Endodermal cell (in vitro differentiated cells): Measurements from ENCODE around the gene TNFAIP2. TPM values are rescaled to one million over a fixed set of nuclear protein-coding genes. Genes with fewer than 3 reads are reported as not detected.

Experiments
- DNase-seq: peaks from one replicate; pipeline ENCODE4 v3.0.0-alpha.2; 2017
- H3K27ac ChIP-seq: 2 replicates; pipeline ENCODE4 v1.5.1; 2013; ENCODE audit warnings: mild to moderate bottlenecking, low read depth, low read length, moderate library complexity
- H3K27me3 ChIP-seq: 2 replicates; pipeline ENCODE4 v1.6.1; 2013; ENCODE audit warnings: mild to moderate bottlenecking, low read length, moderate library complexity; ENCODE audit not compliant: insufficient read depth, control insufficient read depth, poor library complexity, severe bottlenecking
- H3K36me3 ChIP-seq: 2 replicates; pipeline ENCODE4 v1.7.0; 2013; ENCODE audit warnings: mild to moderate bottlenecking, low read length, moderate library complexity; ENCODE audit not compliant: control insufficient read depth, insufficient read depth
- H3K4me1 ChIP-seq: one replicate; pipeline ENCODE4 v1.7.0; 2013; ENCODE audit warnings: low read length; ENCODE audit not compliant: control insufficient read depth, insufficient read depth
- H3K4me3 ChIP-seq: 2 replicates; pipeline ENCODE4 v1.5.1; 2013; ENCODE audit warnings: mild to moderate bottlenecking, low read length, moderate library complexity
- H3K9ac ChIP-seq: 2 replicates; pipeline ENCODE4 v1.6.1; 2013; ENCODE audit warnings: mild to moderate bottlenecking, low read length, moderate library complexity; ENCODE audit not compliant: poor library complexity, severe bottlenecking; ENCODE audit errors: extremely low read depth
- H3K9me3 ChIP-seq: 2 replicates; pipeline ENCODE4 v1.6.1; 2013; ENCODE audit warnings: mild to moderate bottlenecking, low read length, moderate library complexity; ENCODE audit not compliant: control insufficient read depth
- H3K27ac Mint-ChIP-seq: 2 replicates; pipeline ENCODE4 v1.8.0; 2020; ENCODE audit warnings: mixed read lengths
- H3K27me3 Mint-ChIP-seq: 2 replicates; pipeline ENCODE4 v1.8.0; 2021; ENCODE audit warnings: mild to moderate bottlenecking, mixed read lengths; ENCODE audit not compliant: insufficient read depth
- H3K36me3 Mint-ChIP-seq: 2 replicates; pipeline ENCODE4 v1.8.0; 2020; ENCODE audit warnings: low read depth, mixed read lengths
- H3K4me1 Mint-ChIP-seq: 2 replicates; pipeline ENCODE4 v1.8.0; 2020; ENCODE audit warnings: mixed read lengths
- H3K4me3 Mint-ChIP-seq: 2 replicates; pipeline ENCODE4 v1.8.0; 2020; ENCODE audit warnings: mild to moderate bottlenecking, moderate library complexity, mixed read lengths
- H3K9me3 Mint-ChIP-seq: 2 replicates; pipeline ENCODE4 v1.8.0; 2020; ENCODE audit warnings: mild to moderate bottlenecking, mixed read lengths
- CTCF ChIP-seq: fragments of 200-600 bp; sonication (generic); conservative IDR thresholded peaks from 2 replicates; pipeline ENCODE4 v1.5.0; 2021; ENCODE audit warnings: antibody characterized with exemption, mild to moderate bottlenecking
- WGBS, 2 experiments: methylation state at CpG; one replicate each; pipeline versions ENCODE4 v1.1.5 to v1.1.7; 2013; ENCODE audit warnings: missing lambda C conversion rate in 2 of 2, mixed read lengths in 1 of 2; ENCODE audit not compliant: insufficient coverage in 1 of 2, insufficient read length in 1 of 2; 5-methylcytosine and 5-hydroxymethylcytosine counted together
- total RNA-seq, 2 donors: library from RNA; stranded (reverse); fragmentation: NEBNext Ultra II Directional in 1 of 2; extraction: Animal tissue kit (Norgen Biotek cat#: 25700) in 1 of 2; gene quantifications; 2 replicates in 1 of 2; 3 replicates in 1 of 2; pipeline ENCODE4 v1.2.1, GENCODE V29; 2021

TNFAIP2 gene
- total RNA-seq, 2 donors from 2014 or later: 16.8 to 19.4 TPM

- peaks cover 4% of the 10 kb centered on the region for H3K9me3 ChIP-seq
- Mint-ChIP-seq H3K27ac (peak overlapping the region; percentile 9), H3K9me3 (no peaks in the 10 kb centered on the region), H3K4me1 (peaks cover 19% of the 10 kb centered on the region), H3K36me3 (no peaks in the 10 kb centered on the region), H3K4me3 (no peak overlapping the region), H3K27me3 (peaks cover 37% of the 10 kb centered on the region)
- no peak for TF ChIP-seq CTCF
- 82 to 85% methylated on average over 9 of the region's 9 CpGs for WGBS, 2 experiments
- no peaks in the 10 kb centered on the region for H3K36me3 ChIP-seq
- peaks cover 5% of the 10 kb centered on the region for H3K4me1 ChIP-seq
- no peak overlapping the region for H3K4me3 ChIP-seq
- no peak for DNase-seq
- no peak overlapping the region for H3K27ac ChIP-seq
- no peak overlapping the region for H3K9ac ChIP-seq
- H3K27me3 ChIP-seq: no peaks in the 10 kb centered on the region
These were observed 63.1 kb downstream of the TNFAIP2 start for GRCh38 chr14:103186241-103186822.

Other genes starting within 250 kb of the TNFAIP2 start
- 1 to 10 TPM; 1.9 to 3.2 TPM for gene AMN, start 200.8 kb upstream of the TNFAIP2 start, total RNA-seq
- 100 to 1,000 TPM; 120 to 123 TPM for gene CDC42BPB, start 65.9 kb upstream of the TNFAIP2 start, total RNA-seq
- gene LBHD2, start 39.3 kb upstream of the TNFAIP2 start, total RNA-seq: not detected
- 1 to 10 TPM; 2.5 to 3.6 TPM for gene EXOC3L4, start 28.7 kb upstream of the TNFAIP2 start, total RNA-seq
- gene EIF5, start 210.8 kb downstream of the TNFAIP2 start, total RNA-seq: 100 to 1,000 TPM; 267 to 339 TPM